ENCODE data around the gene CFAP210.

DNA sequence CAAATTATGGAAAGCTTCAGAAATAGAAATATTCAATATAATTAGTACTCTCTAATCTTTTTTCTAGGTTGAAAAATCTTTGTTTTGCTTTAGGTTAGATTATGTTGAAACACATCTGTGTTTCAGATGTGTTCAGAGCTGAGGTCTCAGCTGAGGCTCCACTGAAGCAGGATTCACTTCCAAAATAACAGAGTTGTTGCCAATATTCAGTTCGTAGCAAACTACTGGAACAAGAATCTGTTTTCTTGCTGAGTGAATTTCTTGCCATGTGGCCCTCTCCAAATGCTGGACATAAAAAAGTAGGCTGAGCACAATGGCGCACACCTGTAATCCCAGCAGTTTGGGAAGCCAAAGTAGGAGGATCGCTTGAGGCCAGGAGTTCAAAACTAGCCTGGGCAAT, 8.8 kb upstream of the CFAP210 start:
- TF ChIP-seq, protein P1, sequence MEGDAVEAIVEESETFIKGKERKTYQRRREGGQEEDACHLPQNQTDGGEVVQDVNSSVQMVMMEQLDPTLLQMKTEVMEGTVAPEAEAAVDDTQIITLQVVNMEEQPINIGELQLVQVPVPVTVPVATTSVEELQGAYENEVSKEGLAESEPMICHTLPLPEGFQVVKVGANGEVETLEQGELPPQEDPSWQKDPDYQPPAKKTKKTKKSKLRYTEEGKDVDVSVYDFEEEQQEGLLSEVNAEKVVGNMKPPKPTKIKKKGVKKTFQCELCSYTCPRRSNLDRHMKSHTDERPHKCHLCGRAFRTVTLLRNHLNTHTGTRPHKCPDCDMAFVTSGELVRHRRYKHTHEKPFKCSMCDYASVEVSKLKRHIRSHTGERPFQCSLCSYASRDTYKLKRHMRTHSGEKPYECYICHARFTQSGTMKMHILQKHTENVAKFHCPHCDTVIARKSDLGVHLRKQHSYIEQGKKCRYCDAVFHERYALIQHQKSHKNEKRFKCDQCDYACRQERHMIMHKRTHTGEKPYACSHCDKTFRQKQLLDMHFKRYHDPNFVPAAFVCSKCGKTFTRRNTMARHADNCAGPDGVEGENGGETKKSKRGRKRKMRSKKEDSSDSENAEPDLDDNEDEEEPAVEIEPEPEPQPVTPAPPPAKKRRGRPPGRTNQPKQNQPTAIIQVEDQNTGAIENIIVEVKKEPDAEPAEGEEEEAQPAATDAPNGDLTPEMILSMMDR (conservative IDR thresholded peaks at IDR 0.05 in 1 of 2, IDR thresholded peaks at IDR 0.05 in 1 of 2; ENCODE audit: low read depth in 1 of 2, low read length in 2 of 2): no peak
- no peak for TF ChIP-seq EZH2 (IDR thresholded peaks at IDR 0.05; ENCODE audit: low read length, missing control alignments)

Measured in fibroblast of lung (primary cell).